CD14-positive monocyte (primary cell): ENCODE results near the gene RYR2. TPM values are rescaled to one million over a fixed set of nuclear protein-coding genes. Genes with fewer than 3 reads are reported as not detected.

Source experiments
- DNase-seq, 3 donors: peaks; one replicate each; pipeline ENCODE4 v3.0.0-alpha.2; 2011 to 2022
- H2AFZ ChIP-seq: 2 replicates; pipeline ENCODE4 v1.6.0; 2012; ENCODE audit warnings: mild to moderate bottlenecking, low read depth, low read length, inconsistent platforms; ENCODE audit not compliant: insufficient read depth, poor library complexity, severe bottlenecking
- H3K27ac ChIP-seq, 2 donors: 1 replicate in 1 of 2; 2 replicates in 1 of 2; pipeline ENCODE4 v1.5.1; 2012 to 2013; ENCODE audit warnings: low read length in 2 of 2, control low read depth in 1 of 2, inconsistent platforms in 1 of 2, low read depth in 1 of 2, mild to moderate bottlenecking in 1 of 2
- H3K27me3 ChIP-seq, 2 donors: one replicate each; pipeline versions ENCODE4 v1.6.0 to v1.6.1; 2011 to 2013; ENCODE audit warnings: low read length in 2 of 2; ENCODE audit not compliant: control insufficient read depth in 2 of 2, insufficient read depth in 2 of 2
- H3K36me3 ChIP-seq, 2 donors: replicated peaks in 1 of 2; 1 replicate in 1 of 2; 2 replicates in 1 of 2; pipeline versions ENCODE4 v1.5.1 to v1.6.1; 2012 to 2013; ENCODE audit warnings: low read length in 2 of 2, control low read depth in 1 of 2, inconsistent platforms in 1 of 2, mild to moderate bottlenecking in 1 of 2; ENCODE audit not compliant: insufficient read depth in 2 of 2, control insufficient read depth in 1 of 2
- H3K4me1 ChIP-seq, 2 donors: 1 replicate in 1 of 2; 2 replicates in 1 of 2; pipeline versions ENCODE4 v1.5.1 to v1.6.1; 2012 to 2013; ENCODE audit warnings: low read length in 2 of 2, control low read depth in 1 of 2, inconsistent platforms in 1 of 2, mild to moderate bottlenecking in 1 of 2, moderate library complexity in 1 of 2; ENCODE audit not compliant: insufficient read depth in 2 of 2, control insufficient read depth in 1 of 2
- H3K4me2 ChIP-seq: replicated peaks from 2 replicates; pipeline ENCODE3; 2012; ENCODE audit warnings: low read length, moderate library complexity, mild to moderate bottlenecking; ENCODE audit not compliant: poor library complexity, severe bottlenecking; ENCODE audit errors: extremely low read depth
- H3K4me3 ChIP-seq, 3 experiments: fragments of 200-600 bp in 1 of 3; sonication (generic) in 1 of 3; replicated peaks in 1 of 3; 1 replicate in 2 of 3; 2 replicates in 1 of 3; pipeline ENCODE4 v1.5.1; 2011 to 2013; ENCODE audit warnings: low read length in 3 of 3, mild to moderate bottlenecking in 3 of 3, control low read depth in 2 of 3, low read depth in 2 of 3, inconsistent platforms in 1 of 3, moderate library complexity in 1 of 3
- H3K79me2 ChIP-seq: 2 replicates; pipeline ENCODE4 v1.6.0; 2012; ENCODE audit warnings: mild to moderate bottlenecking, control low read depth, inconsistent platforms, low read length, moderate library complexity; ENCODE audit not compliant: insufficient read depth
- H3K9ac ChIP-seq: 2 replicates; pipeline ENCODE4 v1.6.0; 2017; ENCODE audit warnings: low read length, mild to moderate bottlenecking; ENCODE audit not compliant: insufficient read depth, poor library complexity, severe bottlenecking
- H3K9me3 ChIP-seq, 2 donors: replicated peaks in 1 of 2; 1 replicate in 1 of 2; 2 replicates in 1 of 2; pipeline versions ENCODE4 v1.5.1 to v1.6.1; 2012 to 2013; ENCODE audit warnings: low read length in 2 of 2, control low read depth in 1 of 2; ENCODE audit not compliant: control insufficient read depth in 1 of 2, insufficient read depth in 1 of 2
- H4K20me1 ChIP-seq: 2 replicates; pipeline ENCODE4 v1.6.0; 2012; ENCODE audit warnings: mild to moderate bottlenecking, low read length, control low read depth, moderate library complexity; ENCODE audit not compliant: insufficient read depth
- H3K27ac Mint-ChIP-seq, 7 donors: one replicate each; pipeline ENCODE4 v1.8.0; 2020; ENCODE audit warnings: mild to moderate bottlenecking in 7 of 7, mixed read lengths in 7 of 7, moderate library complexity in 6 of 7, inconsistent platforms in 2 of 7
- H3K27me3 Mint-ChIP-seq, 3 donors: one replicate each; pipeline ENCODE4 v1.8.0; 2021 to 2022; ENCODE audit warnings: low read depth in 3 of 3, mild to moderate bottlenecking in 3 of 3, mixed read lengths in 3 of 3, moderate library complexity in 3 of 3, inconsistent platforms in 1 of 3
- H3K36me3 Mint-ChIP-seq, 2 donors: one replicate each; pipeline ENCODE4 v1.8.0; 2020; ENCODE audit warnings: mixed read lengths in 2 of 2, inconsistent platforms in 1 of 2, mild to moderate bottlenecking in 1 of 2
- H3K4me1 Mint-ChIP-seq: one replicate; pipeline ENCODE4 v1.8.0; 2020; ENCODE audit warnings: mild to moderate bottlenecking, mixed read lengths
- H3K4me3 Mint-ChIP-seq, 2 donors: one replicate each; pipeline ENCODE4 v1.8.0; 2020; ENCODE audit warnings: mild to moderate bottlenecking in 2 of 2, mixed read lengths in 2 of 2, moderate library complexity in 1 of 2
- H3K9me3 Mint-ChIP-seq, 7 donors: one replicate each; pipeline ENCODE4 v1.8.0; 2020 to 2022; ENCODE audit warnings: mixed read lengths in 7 of 7, mild to moderate bottlenecking in 6 of 7, moderate library complexity in 6 of 7, inconsistent platforms in 2 of 7
- CTCF ChIP-seq: fragments of 200-600 bp; IDR thresholded peaks from one replicate; pipeline ENCODE4 v1.8.0; 2022; ENCODE audit warnings: antibody characterized with exemption, mild to moderate bottlenecking
- WGBS: methylation state at CpG from one replicate; pipeline ENCODE4 v1.1.5; 2013; ENCODE audit warnings: missing lambda C conversion rate; ENCODE audit not compliant: insufficient coverage; 5-methylcytosine and 5-hydroxymethylcytosine counted together
- intact Hi-C, 2 donors: fragments of 100-400 bp; cut with micrococcal nuclease; formaldehyde crosslinking; loops; one replicate each; pipeline versions ENCODE4 v1.15.0 to v1.15.1; 2023
- polyA plus RNA-seq, 3 donors: library from polyadenylated mRNA; depleted of rRNA in 1 of 3; unstranded in 2 of 3; stranded (reverse) in 1 of 3; fragments of 300-500 nt in 2 of 3; fragments of >200 nt in 1 of 3; fragmentation: Illumina TruSeq in 2 of 3; gene quantifications; 1 replicate in 2 of 3; 2 replicates in 1 of 3; pipeline ENCODE4 v1.2.3, GENCODE V29; 2012 to 2021

Gene RYR2
- polyA plus RNA-seq, 3 donors, result not detected

- Mint-ChIP-seq H3K27ac (no peak overlapping the region), H3K4me3 (no peak overlapping the region), H3K27me3 (peaks cover 0 to 2% (median 1%) of the 10 kb centered on the region in 3 donors), H3K36me3 (no peaks in the 10 kb centered on the region), H3K9me3 (peaks cover 0 to 5% (median 1%) of the 10 kb centered on the region in 7 donors), H3K4me1 (no peaks in the 10 kb centered on the region)
- 95% methylated on average over 2 of the region's 7 CpGs for WGBS
- Histone ChIP-seq H3K4me3 (no peak overlapping the region), H3K9ac (no peak overlapping the region), H3K9me3 (no peaks in the 10 kb centered on the region), H3K79me2 (no peaks in the 10 kb centered on the region), H3K27ac (no peak overlapping the region), H4K20me1 (no peaks in the 10 kb centered on the region), H3K4me2 (no peak overlapping the region), H3K36me3 (no peaks in the 10 kb centered on the region), H3K4me1 (no peaks in the 10 kb centered on the region), H3K27me3 (no peaks in the 10 kb centered on the region), H2AFZ (no peak overlapping the region)
- no peak for DNase-seq
- TF ChIP-seq CTCF, result no peak
- intact Hi-C loops, result no loop called here
Measured at GRCh38 chr1:237171454-237172117, 129.6 kb downstream of the RYR2 start.

GRCh38 chr1:237172118-237172485 lies 130.1 kb downstream of the RYR2 start:
- H2AFZ ChIP-seq, result no peak overlapping the region
- Mint-ChIP-seq H3K27me3 (peaks cover 0 to 2% (median 1%) of the 10 kb centered on the region in 3 donors), H3K36me3 (no peaks in the 10 kb centered on the region), H3K27ac (no peak overlapping the region), H3K9me3 (peaks cover 0 to 5% (median 1%) of the 10 kb centered on the region in 7 donors), H3K4me1 (no peaks in the 10 kb centered on the region), H3K4me3 (no peak overlapping the region)
- H3K9ac ChIP-seq, result no peak overlapping the region
- no peak overlapping the region for H3K27ac ChIP-seq
- no peak overlapping the region for H3K4me2 ChIP-seq
- no peaks in the 10 kb centered on the region for H3K27me3 ChIP-seq
- no peaks in the 10 kb centered on the region for H3K4me1 ChIP-seq
- H3K79me2 ChIP-seq, result no peaks in the 10 kb centered on the region
- no peaks in the 10 kb centered on the region for H3K36me3 ChIP-seq
- no peaks in the 10 kb centered on the region for H3K9me3 ChIP-seq
- no CpG with 5 or more reads among the region's 1 CpG for WGBS
- DNase-seq, result no peak
- H3K4me3 ChIP-seq, result no peak overlapping the region
- TF ChIP-seq CTCF, result no peak
- intact Hi-C loops, result no loop called here
- no peaks in the 10 kb centered on the region for H4K20me1 ChIP-seq
